ENCODE measurements around the gene U2AF2.

The U2AF2 gene

DNA sequence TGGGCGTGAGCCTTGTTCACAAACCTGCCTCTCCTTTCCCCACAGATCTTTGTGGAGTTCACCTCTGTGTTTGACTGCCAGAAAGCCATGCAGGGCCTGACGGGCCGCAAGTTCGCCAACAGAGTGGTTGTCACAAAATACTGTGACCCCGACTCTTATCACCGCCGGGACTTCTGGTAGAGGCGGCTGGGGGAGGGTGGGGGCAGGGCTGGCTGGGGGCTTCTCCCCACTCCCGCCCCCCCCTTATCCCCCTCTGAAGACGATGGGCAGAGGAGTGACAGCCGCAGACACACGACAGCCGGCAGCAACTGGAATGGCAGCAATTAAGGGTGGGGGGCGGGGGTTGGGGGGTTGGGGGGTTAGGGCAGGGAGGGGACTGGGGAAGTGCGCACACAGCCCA lies 19.1 kb downstream of the U2AF2 start:
- no peak for DNase-seq (ENCODE audit: low read depth)
- no peak overlapping the region for H3K4me3 ChIP-seq (ENCODE audit: low read depth, low read length)
- TF ChIP-seq, protein P1, sequence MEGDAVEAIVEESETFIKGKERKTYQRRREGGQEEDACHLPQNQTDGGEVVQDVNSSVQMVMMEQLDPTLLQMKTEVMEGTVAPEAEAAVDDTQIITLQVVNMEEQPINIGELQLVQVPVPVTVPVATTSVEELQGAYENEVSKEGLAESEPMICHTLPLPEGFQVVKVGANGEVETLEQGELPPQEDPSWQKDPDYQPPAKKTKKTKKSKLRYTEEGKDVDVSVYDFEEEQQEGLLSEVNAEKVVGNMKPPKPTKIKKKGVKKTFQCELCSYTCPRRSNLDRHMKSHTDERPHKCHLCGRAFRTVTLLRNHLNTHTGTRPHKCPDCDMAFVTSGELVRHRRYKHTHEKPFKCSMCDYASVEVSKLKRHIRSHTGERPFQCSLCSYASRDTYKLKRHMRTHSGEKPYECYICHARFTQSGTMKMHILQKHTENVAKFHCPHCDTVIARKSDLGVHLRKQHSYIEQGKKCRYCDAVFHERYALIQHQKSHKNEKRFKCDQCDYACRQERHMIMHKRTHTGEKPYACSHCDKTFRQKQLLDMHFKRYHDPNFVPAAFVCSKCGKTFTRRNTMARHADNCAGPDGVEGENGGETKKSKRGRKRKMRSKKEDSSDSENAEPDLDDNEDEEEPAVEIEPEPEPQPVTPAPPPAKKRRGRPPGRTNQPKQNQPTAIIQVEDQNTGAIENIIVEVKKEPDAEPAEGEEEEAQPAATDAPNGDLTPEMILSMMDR (IDR thresholded peaks at IDR 0.05; ENCODE audit: low read depth, low read length, missing control alignments), result no peak
- in situ Hi-C loops (cut with HindIII; ENCODE audit: low sequenced_read_pairs), result no loop called here

DNA sequence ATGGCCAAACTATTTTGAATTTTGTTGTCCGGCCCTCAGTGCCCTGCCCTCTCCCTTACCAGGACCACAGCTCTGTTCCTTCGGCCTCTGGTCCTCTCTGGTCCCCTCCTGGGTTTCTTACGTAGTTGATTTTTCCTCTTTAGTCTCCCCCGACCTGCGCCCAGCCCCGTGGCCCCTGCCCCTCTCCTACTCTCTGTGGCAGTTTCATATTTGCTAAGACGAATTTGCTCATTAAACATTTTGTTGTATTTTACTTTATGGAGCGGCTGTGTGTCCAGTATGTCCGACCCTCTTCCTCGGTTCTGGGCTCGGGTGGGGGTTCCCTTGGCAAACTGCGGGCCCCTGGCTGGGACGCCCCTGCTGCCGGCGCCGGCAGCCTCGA lies 19.6 kb downstream of the U2AF2 start:
- in situ Hi-C loops (cut with HindIII; ENCODE audit: low sequenced_read_pairs), result no loop called here
- TF ChIP-seq, protein P1 (IDR thresholded peaks at IDR 0.05; ENCODE audit: low read depth, low read length, missing control alignments), result no peak
- DNase-seq (ENCODE audit: low read depth), result no peak
- peak overlapping the region; percentile 59 for H3K4me3 ChIP-seq (ENCODE audit: low read depth, low read length)

DNA sequence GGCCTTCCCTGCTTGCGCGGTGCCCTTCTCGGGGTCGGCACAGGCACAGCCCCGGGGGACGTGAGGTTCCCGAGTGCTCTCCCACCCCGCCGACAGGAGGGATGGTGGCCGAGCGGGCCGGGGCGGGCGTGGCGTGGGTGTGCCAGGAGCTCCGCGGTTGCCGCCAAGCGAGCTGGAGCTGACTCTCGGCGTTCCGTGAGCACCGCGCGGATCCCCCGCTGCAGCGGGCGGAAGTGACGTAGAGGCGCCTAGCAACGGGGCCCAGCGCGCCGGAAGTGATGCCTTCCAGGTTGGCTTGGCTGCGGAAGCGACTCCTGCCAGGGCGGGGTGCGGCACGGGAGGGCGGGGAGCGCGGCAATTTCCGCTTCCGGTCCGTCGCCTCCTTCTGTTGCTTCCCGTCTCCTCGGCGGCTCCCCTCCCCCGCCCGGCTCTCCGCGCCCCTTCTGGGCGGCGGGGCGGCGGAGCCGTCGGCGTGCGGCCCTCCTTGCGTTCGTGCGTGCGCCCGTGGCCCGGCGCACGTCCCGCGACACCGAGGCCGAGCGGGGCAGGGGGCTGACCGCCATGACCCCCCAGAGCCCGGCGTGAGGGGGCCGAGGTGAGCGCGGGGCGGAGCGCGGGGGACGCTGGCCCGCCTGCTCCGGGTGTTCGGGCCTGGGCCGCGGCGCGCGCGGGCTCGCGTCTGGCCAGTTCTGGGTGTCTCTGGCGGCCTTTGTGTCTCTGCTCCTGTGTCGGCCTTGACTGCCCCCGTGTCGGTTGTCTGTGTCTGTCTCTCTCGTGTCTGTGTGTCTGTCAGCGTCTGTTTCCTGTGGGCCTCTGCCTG lies 20.2 kb downstream of the U2AF2 start, which contains the start of gene EPN1:
EPN1 (plus strand) TSS at position 386 of the 820 bp plus-strand sequence. CDS start 3,402 bp downstream, outside the sequence.
- in situ Hi-C loops (cut with HindIII; ENCODE audit: low sequenced_read_pairs), result no loop called here
- peak within 1 kb of the TSS; percentile 59 for H3K4me3 ChIP-seq (ENCODE audit: low read depth, low read length)
- peak; percentile 91 for DNase-seq (ENCODE audit: low read depth)
- TF ChIP-seq, protein P1 (IDR thresholded peaks at IDR 0.05; ENCODE audit: low read depth, low read length, missing control alignments), result no peak

DNA sequence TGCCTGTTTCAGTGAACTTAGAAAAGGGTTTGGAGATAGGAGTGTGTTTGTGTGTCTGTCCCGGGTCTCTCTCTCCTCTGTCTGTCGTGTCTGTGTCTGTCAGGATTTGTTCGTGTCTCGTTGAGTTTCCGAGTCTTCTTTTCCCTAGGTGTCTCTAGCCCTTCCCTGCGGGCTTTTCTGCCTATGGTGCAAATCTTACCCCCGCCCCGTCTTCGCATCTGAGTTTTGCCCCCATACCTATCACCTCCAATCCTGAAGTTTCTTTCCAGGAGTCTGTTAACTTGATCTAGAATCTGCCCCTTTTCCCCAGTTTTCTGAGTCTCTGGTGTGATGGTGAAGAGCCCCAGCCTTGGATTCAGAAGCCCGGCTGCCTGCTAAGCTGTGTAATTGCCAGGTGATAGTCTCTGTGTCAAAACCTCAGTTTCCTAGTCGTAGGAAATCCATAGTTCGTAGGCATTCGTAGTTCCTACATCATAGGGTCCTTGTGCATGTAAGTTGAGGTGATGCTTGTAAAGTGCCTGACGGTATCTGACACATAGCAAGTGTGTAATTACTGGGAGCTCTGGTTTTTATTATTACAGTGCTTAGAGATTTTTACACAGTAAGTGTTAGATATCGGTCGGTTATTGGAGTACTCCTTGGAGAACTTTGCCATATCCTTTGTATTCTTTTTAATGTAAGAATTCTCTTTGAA lies 21.0 kb downstream of the U2AF2 start:
- in situ Hi-C loops (cut with HindIII; ENCODE audit: low sequenced_read_pairs), result no loop called here
- DNase-seq (ENCODE audit: low read depth), result no peak
- peak overlapping the region; percentile 59 for H3K4me3 ChIP-seq (ENCODE audit: low read depth, low read length)
- TF ChIP-seq, protein P1 (IDR thresholded peaks at IDR 0.05; ENCODE audit: low read depth, low read length, missing control alignments), result no peak

DNA sequence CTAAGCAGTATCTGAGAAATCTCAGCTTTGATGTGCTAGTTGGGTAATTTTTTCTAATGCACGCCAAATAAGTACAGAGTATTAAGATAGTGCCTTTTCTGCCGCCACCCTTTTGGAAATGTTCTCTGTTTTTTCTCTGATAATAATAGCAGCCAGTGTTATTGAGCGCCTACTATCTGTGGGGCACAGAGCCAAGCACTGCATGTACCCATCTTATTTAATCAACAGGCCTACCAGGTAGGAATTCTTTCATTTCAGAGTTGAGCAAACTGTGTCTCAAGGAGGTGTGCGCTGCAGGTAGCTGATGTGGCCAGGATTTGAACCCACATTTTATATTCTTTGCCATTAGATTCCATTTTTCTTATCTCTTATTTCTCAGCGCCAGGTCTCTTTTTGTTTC lies 21.5 kb downstream of the U2AF2 start:
- in situ Hi-C loops (cut with HindIII; ENCODE audit: low sequenced_read_pairs), result no loop called here
- H3K4me3 ChIP-seq (ENCODE audit: low read depth, low read length), result peak overlapping the region; percentile 59
- DNase-seq (ENCODE audit: low read depth), result no peak
- TF ChIP-seq, protein P1 (IDR thresholded peaks at IDR 0.05; ENCODE audit: low read depth, low read length, missing control alignments), result no peak

DNA sequence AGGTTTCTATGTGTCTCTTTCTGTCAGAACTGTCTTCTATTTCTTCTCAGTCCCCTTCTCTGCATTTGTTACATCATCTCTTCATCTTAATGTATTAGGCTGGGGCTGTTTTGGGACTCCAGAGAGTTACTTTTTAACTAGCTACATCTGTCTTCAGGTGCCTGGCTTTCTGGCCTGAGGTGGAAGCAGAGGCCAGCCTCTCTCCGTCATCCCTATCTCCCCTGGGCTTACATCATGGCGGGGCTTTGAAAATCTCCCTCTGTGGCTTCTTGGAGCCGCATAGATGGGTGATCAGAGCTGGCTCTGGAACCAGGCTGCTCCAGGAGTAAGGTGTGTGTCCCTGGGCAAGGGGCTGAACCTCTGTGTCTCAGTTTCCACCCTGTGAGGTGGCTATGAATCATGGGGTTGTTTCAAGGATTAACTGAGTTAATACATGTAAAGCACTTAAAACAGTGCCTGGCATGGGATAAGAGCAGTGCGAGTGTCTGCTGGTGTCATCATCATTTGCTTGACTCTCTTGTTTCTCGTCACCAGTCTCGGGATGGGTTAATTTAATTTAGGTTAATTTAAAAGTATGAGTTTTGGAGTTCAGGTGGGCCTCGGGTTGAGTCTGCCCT lies 22.2 kb downstream of the U2AF2 start:
- in situ Hi-C loops (cut with HindIII; ENCODE audit: low sequenced_read_pairs), result no loop called here
- DNase-seq (ENCODE audit: low read depth), result no peak
- peak overlapping the region; percentile 59 for H3K4me3 ChIP-seq (ENCODE audit: low read depth, low read length)
- TF ChIP-seq, protein P1 (IDR thresholded peaks at IDR 0.05; ENCODE audit: low read depth, low read length, missing control alignments), result no peak

Data from astrocyte of the cerebellum (primary cell).